Measurements from ENCODE around the gene TFEB.

TFEB gene

GRCh38 chr6:41687501-41688175 is 47.8 kb downstream of the TFEB start:
- DNase-seq: no peak

- no peak for DNase-seq
Observed at GRCh38 chr6:41685641-41686380, 49.6 kb downstream of the TFEB start.

- no peak for DNase-seq
Observed at GRCh38 chr6:41684311-41685180, 50.9 kb downstream of the TFEB start.

DNA sequence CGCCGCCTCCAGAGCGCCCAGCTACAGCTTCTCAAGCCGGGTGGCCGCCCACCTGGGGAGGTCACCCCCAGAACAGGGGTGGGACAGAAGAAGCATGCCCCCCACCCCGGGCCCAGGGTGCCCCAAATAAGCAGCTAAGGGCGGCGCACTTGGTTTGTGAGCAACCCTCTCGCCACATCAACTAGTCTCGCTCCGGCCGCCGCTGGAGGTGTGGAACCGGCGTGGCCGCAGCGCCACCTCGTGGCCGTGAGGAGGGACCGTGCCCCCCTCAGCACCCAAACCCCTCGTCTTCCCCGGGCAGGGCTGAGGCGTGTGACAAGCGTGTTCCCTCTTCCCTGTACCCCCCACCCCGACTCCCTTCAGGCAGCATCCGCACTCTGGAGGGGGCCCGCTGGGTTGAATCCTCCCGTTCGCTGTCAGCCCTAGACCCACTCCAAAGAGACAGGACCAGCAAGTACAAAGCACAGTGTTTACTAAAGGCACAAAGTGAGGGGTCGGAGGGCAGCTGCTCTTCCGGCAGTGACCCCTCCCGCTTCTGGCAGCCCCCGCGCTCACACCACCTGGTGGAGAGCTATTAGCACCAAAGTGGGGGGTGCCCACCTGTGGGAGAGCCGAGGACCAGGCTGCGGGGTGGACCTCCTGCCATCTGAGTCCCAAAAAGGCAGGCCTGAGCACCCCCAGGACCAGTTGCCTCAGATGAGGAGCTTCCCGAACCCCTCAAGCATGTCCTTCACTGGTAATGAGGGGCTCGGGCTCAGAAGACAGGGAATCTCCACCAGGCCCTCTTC is 51.7 kb downstream of the TFEB start:
- DNase-seq: no peak

DNA sequence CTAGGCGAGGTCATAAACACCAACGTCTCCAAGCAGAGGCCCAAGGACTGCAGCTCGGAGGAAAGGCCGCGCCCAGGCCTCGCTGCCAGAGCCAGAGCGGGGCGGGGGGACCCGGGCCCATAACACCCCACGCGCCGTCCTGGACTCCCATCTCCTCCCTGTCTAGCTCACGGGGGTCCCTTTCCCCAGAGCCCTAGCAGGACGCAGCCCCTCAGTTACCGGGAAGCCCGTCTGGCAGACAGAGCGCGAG is 52.2 kb downstream of the TFEB start:
- DNase-seq: no peak

GRCh38 chr6:41682497-41683272 is 52.7 kb downstream of the TFEB start:
- no peak for DNase-seq

- DNase-seq: peak; percentile 75
Observed at GRCh38 chr6:41682056-41682477, 53.3 kb downstream of the TFEB start.

DNA sequence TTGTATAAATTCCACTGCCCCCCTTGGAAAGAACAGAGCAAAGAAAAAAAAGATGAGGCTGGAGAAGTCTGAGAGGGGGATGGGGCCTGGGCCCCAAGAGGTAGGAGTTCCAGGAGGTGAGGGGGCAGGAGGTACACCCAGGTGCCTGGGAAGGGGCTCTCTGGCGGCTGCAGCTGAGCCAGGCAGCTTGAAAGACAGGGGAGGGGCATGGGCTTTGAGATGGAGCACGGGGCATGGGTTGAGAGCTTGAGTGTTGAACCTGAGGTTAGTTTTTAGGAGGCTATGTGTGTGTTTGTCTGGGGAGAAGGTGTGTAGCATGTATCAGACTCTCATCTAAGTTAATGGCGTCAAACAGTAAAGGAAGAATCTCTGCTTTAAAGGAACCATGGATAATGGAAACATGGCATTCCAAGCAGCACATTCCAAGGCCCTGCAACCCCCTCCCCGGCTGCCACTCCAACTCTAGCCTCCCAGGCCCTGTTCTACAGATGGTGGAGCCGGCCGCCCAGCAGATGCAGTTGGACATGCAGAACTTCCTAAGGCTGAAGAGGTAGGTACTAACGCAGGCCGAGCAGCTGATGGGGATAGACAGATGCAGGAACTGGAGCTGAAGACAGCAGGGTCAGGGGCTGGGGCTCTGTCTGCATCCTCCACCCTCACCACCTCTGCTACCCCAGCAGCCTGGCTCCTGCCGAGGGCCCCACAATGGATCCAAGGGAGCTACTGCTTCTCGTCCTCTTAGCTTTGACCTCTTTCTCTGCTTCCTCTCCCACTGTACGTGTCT is 55.0 kb downstream of the TFEB start:
- no peak for DNase-seq

DNA sequence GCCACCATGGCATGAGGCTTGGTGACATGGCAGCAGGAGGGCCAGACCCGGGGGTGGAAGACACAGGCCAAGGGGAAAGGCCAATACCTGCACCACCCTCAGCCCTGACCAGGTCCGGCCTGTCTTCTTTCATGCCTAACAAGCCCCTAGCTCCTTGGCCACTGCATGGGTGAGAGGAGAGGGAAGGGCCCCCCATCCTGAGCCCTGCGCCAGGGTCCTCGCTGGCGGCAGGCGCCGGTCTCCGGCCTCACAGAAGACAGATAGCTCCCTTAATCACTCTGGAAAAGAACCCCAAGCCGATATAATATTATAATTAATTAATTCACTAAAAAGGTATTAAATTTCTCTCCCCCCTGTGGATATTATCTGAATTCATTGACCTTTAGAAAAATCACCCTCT is 55.7 kb downstream of the TFEB start:
- DNase-seq: no peak

GRCh38 chr6:41678511-41679084 is 56.8 kb downstream of the TFEB start:
- DNase-seq: no peak

DNA sequence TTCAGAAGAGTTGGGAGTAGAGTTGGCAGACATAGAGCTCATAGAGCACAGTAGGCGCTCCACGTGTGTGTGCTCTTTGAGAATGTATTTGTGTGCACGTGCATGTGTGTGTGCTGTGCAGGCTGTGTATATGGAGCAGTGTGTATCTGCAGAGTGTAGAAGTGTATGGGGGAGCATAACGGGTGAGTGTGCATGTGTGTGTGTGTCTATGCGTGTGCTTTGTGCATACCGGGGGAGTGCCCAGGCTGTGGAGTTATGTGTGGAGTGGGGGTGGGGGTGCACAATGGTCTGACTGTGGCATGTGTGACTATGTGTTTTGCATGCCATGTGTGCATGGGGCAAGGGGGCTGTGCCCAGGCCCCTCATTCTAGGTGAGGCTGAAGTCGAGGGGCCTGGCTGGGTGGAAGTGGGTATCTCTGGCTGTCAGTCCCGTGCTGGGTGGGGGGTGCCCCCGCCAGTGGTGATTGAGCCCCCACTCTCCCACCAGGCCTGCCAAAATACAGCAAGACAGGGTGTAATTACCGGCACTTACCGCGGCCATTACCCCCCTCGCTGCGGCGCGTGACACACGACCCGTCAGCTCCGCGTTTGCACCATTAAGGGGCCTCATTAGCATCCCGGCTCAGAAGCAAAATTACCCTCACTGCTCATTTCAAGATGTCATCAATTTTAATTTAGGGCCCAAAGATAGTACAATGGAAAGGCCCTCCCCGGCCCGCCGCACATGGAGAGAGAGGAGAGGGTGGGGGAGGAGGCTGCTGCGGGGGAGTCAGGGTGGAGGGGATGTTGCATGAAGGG is 58.1 kb downstream of the TFEB start:
- no peak for DNase-seq

DNA sequence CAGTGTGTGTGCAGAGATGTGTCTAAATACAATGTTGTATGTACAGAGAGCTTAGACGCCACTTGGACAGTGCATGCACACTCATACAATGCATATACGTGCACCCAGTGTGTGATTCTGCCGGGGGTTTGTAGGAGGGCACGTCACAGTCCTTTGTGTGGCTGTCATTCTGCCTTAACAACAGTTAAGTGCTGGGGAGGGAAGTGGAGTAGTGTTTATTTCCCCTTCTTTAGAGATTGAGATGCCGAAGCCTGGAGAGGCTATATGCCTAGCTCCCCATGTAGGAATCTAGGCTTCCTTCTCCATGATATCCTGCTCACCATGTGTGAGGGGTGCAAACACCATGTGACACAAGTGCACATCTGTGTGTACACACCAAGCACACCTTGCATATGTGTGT is 59.0 kb downstream of the TFEB start:
- DNase-seq: no peak

DNA sequence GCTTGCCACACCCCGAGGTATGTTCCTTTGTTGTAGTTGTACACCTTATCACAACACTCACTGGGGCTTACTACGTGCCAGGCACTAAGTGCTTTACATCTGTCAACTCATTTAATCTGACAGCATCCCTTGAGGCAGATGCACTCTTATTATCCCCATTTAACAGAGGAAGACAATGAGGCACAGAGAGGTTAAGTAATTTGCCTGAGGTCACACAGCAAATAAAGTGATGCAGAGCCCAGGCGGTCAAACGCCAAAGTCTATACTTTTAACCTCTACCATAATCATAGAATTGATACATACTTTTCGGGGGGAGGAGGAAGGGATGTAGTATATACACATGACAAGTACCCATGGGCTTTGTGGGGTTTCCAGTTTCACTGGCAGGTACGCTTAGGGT is 59.4 kb downstream of the TFEB start:
- no peak for DNase-seq

GRCh38 chr6:41675176-41675775 is 60.1 kb downstream of the TFEB start:
- DNase-seq: no peak

GRCh38 chr6:41674231-41675000 is 61.0 kb downstream of the TFEB start:
- no peak for DNase-seq

DNA sequence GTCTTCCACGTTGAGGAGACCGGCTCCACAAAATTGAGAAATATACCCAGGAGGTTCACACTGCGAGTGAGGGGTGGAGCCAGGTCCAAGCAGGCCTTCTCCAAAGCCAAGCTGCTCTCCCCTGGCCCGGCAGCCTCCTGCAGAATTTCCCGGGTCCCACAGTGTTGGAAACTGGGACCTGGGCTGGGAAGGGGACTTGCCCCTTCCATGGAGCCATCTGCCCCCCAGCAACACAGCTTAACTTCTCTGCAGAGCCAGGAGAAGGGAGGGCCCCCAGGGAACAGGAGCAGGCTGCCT is 61.8 kb downstream of the TFEB start:
- DNase-seq: no peak

DNA sequence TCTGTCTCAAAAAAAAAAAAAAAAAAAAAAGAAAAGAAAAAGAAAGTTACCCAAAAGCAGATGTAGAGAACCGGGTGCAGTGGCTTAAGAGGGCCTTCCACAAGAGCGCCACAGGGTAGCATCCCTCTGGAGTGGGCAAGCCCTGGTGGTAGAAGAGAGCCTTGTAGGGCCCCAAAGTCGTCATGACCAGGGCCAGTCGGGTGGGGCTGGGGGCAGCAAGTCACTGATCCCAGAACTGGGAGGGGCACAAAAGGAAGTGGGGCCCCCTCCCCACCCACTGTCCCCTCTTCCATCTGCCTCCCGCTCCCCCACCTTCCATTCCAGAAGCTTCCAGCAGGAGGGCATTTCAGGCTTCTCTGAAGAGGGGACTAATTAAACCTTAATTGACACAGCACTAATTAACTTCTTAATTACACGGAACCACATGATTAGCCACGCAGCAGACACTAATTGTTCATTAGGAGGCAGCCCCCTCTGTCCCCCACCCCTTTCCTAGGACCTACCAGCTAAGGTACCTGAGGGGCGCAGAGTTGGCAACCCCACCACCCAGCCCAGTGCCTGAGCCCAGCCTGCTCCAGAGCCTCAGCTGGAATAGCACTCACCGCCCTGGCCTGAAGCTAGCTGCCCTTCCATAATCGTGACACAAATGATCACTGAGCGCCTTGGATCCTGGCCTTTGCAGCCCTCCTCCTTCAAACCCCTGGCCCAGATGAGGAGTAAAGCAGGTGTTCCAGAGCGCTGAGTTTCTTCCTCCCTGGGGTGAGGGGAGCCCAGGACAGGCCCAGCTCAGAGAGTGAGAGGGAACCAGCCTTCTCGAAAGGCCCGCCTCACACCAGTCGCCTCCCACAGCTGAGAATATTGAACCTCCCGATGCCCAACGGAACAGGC is 62.3 kb downstream of the TFEB start:
- no peak for DNase-seq

DNA sequence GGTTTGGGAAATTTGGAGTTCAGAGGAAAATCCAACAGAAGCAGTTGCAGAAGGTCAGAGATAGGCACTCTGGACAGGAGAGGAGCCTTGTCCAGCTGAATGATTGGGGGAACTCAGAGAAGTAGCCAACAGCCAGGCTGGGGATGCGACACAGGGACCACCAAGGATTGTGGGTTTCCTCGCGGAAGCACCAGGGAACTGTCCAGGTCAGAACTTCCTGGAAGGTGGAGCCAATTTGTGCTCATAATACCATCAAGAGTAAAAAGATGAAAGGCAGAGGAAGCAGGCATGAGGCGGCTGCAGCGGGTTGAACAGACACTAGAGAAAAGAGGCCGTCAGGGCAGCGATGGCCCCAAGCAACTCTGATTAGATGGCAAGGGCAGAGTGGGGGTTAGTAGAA is 63.4 kb downstream of the TFEB start:
- no peak for DNase-seq
